Activated naive CD8-positive, alpha-beta T cell treated with anti-CD3 and anti-CD28 coated beads, Interleukin-2, amount 10 ng/mL, durations not matched to agents 7 days and 5 days (primary cell): ENCODE results near the gene STAP2. TPM values are rescaled to one million over a fixed set of nuclear protein-coding genes. Genes with fewer than 3 reads are reported as not detected.

Experiments used
- ATAC-seq: fragments of 150-1000 bp; cut with Tn5 transposase; one replicate; pipeline ENCODE4 v1.10.0; 2021; ENCODE audit warnings: low read depth, moderate library complexity
- POLR2A ChIA-PET: fragments of 350-600 bp; sonication (Branson Sonifier 250); formaldehyde crosslinking; loops from one replicate; lab custom pipeline; 2021; ENCODE audit warnings: antibody characterized with exemption; lab: Charles Lee
- DNase-seq: peaks from one replicate; pipeline ENCODE4 v3.0.0; 2021
- H3K27ac Mint-ChIP-seq: one replicate; pipeline ENCODE4 v1.8.0; 2022; ENCODE audit warnings: mild to moderate bottlenecking, mixed read lengths
- H3K27me3 Mint-ChIP-seq: one replicate; pipeline ENCODE4 v1.8.0; 2022; ENCODE audit warnings: mild to moderate bottlenecking, moderate library complexity, mixed read lengths
- H3K36me3 Mint-ChIP-seq: one replicate; pipeline ENCODE4 v1.8.0; 2021; ENCODE audit warnings: mild to moderate bottlenecking, mixed read lengths
- H3K4me1 Mint-ChIP-seq: one replicate; pipeline ENCODE4 v1.8.0; 2021; ENCODE audit warnings: mixed read lengths
- H3K4me3 Mint-ChIP-seq: one replicate; pipeline ENCODE4 v1.8.0; 2022; ENCODE audit warnings: mild to moderate bottlenecking, moderate library complexity, mixed read lengths
- H3K9me3 Mint-ChIP-seq: one replicate; pipeline ENCODE4 v1.8.0; 2021; ENCODE audit warnings: mixed read lengths
- total RNA-seq, 2 experiments: library from RNA; stranded (reverse); gene quantifications; one replicate each; pipeline ENCODE4 v1.2.3, GENCODE V29; 2021

The STAP2 gene
- total RNA-seq, 2 experiments from 2014 or later: 8.4 to 8.8 TPM

DNA sequence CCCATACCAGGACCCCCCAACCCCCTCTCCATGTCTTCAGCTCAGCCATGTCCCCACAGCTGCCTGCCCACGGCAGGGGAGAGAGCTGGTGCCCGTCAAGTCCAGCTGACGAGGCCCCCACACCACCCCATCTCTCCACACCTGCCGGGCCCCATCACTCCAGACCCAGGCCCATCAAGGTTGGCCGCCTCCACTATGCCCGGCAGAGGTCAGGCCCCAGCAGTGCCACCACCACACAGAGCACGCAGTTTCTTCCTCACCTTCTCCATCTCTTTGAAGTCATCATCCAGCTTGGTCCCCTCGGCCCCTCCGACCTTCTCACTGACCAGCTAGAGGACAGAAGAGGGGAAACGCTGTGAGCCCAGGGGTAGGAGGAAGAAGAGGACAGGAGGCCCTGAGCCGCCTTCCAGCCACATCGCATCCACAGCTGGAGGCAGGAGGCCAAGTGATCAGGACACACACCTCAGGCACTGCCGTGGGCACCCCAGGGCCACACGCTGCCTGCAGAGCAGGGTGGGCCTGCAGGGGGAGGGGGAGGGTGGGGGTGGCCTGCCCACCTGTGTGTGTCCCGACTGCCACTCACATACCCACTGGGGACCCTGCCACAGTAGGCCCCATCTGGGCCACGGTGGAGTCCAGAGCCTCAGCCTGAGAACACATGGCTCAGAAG lies 28.2 kb upstream of the STAP2 start:
- no peak overlapping the region for H3K27ac Mint-ChIP-seq
- peaks cover 28% of the 10 kb centered on the region for H3K4me1 Mint-ChIP-seq
- no peaks in the 10 kb centered on the region for H3K27me3 Mint-ChIP-seq
- ATAC-seq (no peak), DNase-seq (peak; percentile 31)
- no peak overlapping the region for H3K4me3 Mint-ChIP-seq
- POLR2A ChIA-PET: interaction anchor here (1.3 to 1.6 kb wide), 2 partner anchors 10 to 33 kb away, joined by 3 to 4 read pairs; partner anchors contain the start of gene SH3GL1
- no peaks in the 10 kb centered on the region for H3K9me3 Mint-ChIP-seq
- H3K36me3 Mint-ChIP-seq: peaks cover 13% of the 10 kb centered on the region

DNA sequence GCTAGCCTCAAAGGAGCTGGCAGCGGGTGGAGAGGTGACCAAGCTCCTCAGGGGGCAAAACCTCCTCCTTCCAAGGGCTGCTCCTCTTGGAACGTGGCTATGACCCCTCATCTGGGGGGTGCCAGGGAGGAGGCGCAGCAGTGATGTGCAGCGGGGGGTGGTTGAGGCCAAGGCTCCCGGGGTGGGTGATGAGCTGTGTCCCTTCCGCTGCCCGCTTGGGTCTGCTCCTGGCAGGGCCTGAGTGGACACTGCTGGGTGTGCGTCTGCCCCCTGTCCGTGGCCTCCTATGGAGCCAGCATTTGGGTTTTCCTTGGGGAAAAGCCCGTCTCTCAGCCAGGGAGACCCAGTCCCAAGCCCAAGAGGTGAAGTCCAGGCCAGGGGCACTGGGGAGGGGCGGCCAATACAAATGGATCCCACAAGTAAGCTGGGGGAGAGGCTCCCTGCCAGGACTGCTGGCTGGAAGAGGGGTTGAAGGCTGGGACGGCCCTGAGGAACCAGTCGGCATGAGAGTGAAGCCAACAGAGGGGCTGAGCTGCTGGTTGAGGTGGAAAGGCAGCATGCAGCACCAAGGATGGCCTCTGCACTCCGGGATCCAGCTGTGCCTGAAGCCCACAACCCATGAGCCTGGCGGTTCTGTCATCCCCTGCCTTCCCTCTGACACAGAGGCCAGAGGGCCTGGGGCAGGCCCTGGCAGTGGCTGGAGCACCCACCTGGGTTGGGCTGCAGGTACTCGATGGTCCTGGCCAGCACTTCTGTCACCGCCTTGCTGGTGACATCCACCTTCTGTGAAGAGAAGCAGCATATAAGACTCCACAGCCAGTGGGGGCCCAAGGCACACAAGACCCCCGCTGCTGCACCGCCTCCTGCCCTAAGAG lies 27.4 kb upstream of the STAP2 start:
- no peak for ATAC-seq

DNA sequence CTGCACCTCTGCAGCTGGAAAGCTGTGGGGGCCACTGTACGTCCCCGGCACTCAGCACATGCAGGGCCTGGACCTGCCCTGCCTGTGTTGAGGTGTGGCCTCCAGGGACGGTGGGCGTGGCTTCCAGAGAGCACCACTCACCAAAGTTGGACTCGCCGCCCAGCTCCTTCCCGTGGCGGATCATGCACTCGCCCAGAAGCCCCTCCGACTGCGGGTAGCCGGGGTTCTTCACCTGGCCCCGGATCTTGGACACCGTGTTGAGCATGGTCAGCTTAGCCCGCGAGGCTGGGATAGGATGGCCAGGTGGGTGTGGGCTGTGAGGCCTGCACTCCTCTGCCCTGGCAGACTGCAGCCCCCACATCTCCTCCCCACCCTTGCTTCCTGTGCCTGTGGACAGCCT lies 26.7 kb upstream of the STAP2 start:
- Mint-ChIP-seq H3K36me3 (peaks cover 13% of the 10 kb centered on the region), H3K4me3 (no peak overlapping the region), H3K4me1 (peaks cover 20% of the 10 kb centered on the region), H3K27me3 (no peaks in the 10 kb centered on the region), H3K27ac (no peak overlapping the region), H3K9me3 (no peaks in the 10 kb centered on the region)
- POLR2A ChIA-PET: interaction anchor here (1.3 kb wide), 1 partner anchor 12 kb away, joined by 3 read pairs; no protein-coding TSS in a partner anchor
- DNase-seq: peak; percentile 31
- no peak for ATAC-seq

More for the DNA sequence above, 27.4 kb upstream of the STAP2 start:
- Mint-ChIP-seq H3K9me3 (no peaks in the 10 kb centered on the region), H3K36me3 (peaks cover 13% of the 10 kb centered on the region), H3K4me3 (no peak overlapping the region), H3K27ac (no peak overlapping the region), H3K27me3 (no peaks in the 10 kb centered on the region), H3K4me1 (peaks cover 25% of the 10 kb centered on the region)
- POLR2A ChIA-PET: interaction anchor here (1.3 to 1.6 kb wide), 2 partner anchors 11 to 34 kb away, joined by 3 to 4 read pairs; partner anchors contain the start of gene SH3GL1
- peak; percentile 27 for DNase-seq

DNA sequence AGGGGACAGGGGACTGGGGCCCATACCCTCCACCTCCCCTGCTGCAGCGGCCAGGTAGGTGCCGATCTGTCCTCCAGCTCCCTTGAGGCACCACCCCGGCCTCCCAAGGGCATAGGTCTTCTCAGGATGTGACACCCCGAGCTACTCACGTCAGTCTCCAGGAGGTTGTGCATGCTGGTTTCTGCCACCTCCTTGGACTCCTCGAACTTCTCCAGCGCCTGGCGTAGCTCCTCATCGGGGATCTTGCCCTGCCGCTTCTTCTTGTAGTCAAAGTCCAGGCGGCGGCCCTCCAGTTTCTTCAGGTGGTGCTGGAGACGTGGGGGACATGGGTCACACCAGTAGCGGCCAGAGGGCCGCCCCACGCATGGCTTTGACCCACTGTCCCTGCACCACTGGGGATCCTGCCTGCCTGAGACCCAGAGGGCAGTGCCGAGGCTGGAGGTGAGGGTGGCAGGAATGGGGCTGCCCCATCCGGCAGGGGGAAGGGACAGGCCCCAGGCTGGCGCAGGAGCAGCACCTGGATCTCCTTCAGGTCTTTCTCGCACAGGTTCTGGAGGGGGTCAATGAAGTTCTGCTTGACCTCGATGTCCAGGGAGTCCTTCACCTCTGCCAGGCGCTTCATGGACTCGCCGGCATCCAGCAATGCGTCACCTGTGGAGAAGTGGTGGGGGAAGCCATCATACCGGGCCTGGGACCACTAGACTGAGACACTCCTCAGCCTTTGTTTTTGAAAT lies 25.1 kb upstream of the STAP2 start:
- no peaks in the 10 kb centered on the region for H3K9me3 Mint-ChIP-seq
- no peak overlapping the region for H3K4me3 Mint-ChIP-seq
- H3K27ac Mint-ChIP-seq: peak overlapping the region; percentile 48
- no peak for ATAC-seq
- peak; percentile 30 for DNase-seq
- POLR2A ChIA-PET: interaction anchor here (1.3 kb wide), 1 partner anchor 21 kb away, joined by 4 read pairs; no protein-coding TSS in a partner anchor
- H3K36me3 Mint-ChIP-seq: peaks cover 13% of the 10 kb centered on the region
- no peaks in the 10 kb centered on the region for H3K27me3 Mint-ChIP-seq
- peaks cover 12% of the 10 kb centered on the region for H3K4me1 Mint-ChIP-seq

DNA sequence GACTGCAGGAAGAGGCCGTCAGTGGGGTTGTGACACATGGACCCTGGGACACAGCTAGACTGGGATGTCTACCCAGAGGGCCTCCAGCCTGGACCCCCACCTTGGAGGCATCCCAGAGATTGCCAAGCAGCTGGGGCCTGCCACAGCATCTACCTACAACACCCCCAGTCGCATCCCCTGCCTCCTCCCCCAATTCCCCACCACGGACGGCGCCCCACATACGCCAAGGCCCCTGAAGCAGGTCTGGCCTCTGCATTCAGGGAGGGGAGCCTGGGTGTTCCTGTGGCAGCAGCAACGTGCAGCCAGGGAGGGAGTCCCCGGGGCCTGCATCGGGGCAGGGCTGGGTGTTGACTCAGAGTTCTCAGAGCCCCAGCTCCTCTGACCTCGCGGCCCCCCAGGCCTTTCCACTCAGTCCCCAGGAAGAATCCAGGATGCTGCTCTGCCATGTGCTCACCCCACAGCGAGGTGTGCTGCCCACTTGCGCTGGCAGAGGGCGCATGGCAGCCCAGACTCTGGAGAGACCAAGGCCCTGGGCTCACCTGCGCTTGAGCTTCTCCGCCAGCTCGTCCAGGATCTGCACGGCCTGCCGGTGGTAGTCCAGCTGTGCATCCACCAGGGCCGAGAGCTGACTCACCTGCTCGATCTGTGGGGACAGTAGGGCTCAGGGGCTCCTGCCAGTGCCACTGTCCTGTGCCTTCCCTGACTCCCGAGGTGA lies 24.4 kb upstream of the STAP2 start:
- H3K27ac Mint-ChIP-seq: no peak overlapping the region
- H3K9me3 Mint-ChIP-seq: no peaks in the 10 kb centered on the region
- no peaks in the 10 kb centered on the region for H3K27me3 Mint-ChIP-seq
- POLR2A ChIA-PET: interaction anchor here (1.2 to 1.4 kb wide), 3 partner anchors 11 to 20 kb away, joined by 3 to 6 read pairs (median 4); partner anchors contain the start of gene MPND
- no peak for ATAC-seq
- H3K4me3 Mint-ChIP-seq: no peak overlapping the region
- H3K36me3 Mint-ChIP-seq: peaks cover 13% of the 10 kb centered on the region
- no peak for DNase-seq
- peaks cover 7% of the 10 kb centered on the region for H3K4me1 Mint-ChIP-seq

DNA sequence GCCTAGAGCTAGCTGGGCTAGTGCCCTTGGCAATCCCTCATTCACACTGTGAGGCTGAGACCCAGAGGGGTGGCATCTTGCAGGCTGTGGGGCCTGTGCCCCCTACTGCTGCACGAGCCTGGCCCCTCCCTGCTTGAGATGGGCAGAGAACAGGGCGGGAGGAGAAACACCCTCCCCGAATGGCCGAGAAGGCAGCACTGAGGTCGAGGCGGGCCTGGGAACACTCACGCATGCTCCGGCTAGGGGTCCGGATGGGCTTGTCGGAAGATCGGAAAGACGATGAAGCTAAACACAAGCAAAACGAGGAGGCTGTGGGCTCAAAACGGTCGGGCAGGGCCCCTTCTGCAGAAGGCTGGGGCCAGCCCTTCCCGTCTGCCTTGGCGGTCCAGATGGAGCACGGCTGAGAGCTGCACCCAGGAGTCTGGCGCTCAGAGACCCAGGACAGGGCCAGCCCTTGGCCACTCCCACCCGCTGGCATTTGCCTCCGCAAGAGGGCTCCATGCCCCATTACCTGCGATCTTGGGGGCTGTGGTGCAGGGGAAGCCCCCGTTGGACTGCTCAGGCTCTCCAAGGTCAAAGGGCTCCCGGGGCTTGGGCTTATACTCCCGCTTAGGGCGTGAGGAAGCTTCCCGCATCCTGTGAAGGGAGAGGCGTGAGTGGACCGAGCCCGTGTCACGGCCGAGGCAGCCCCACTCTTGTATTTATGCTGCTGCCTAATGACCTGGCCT lies 23.6 kb upstream of the STAP2 start:
- no peak overlapping the region for H3K4me3 Mint-ChIP-seq
- H3K27me3 Mint-ChIP-seq: no peaks in the 10 kb centered on the region
- POLR2A ChIA-PET: interaction anchor here (1.0 to 1.4 kb wide), 3 partner anchors 10 to 44 kb away, joined by 3 to 6 read pairs (median 3); partner anchors contain the start of gene MPND
- ATAC-seq (no peak), DNase-seq (no peak)
- peaks cover 11% of the 10 kb centered on the region for H3K36me3 Mint-ChIP-seq
- no peaks in the 10 kb centered on the region for H3K9me3 Mint-ChIP-seq
- no peak overlapping the region for H3K27ac Mint-ChIP-seq
- peaks cover 5% of the 10 kb centered on the region for H3K4me1 Mint-ChIP-seq

DNA sequence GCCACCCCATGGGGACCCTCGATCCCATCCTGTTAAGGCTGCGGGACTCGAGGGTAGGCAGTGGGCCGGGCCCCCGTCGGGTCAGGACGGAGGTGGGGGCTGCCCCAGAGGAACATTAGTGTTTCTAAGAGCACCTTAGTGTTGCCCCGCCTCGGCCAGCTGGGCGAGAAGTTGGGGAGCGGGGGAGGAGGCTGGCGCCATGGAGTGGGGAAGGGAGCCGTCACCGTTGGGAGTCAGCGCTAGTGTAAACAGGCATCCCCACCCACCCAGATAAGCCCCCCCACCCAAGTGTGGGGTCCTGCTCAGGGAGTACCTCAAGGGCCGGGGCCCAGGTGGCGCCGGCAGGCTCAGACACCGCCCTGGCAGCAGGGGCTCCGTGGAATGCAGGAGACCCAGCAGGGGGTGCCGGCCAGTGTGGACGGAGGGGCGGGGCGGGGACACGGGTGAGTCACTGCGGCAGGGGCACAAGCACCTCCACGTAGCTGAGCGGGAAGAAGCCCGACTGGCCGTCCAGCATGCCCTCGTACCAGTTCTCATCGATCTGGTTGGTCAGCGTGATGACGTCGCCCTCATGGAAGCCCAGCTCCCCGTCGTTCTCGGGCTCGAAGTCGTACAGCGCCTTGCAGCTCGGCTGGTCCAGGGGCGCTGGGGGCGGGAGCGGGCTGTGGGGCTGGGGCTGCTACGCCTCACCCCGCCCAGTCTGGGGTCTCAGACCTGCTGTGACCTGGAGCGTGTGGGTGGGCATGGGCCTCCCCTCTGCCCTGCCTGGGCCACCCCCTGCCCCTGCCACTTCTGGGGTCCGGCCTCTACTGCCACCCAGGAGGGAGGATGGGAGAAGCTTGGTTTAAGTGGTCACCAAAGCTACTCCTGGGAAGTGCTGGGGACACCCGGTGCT lies 22.8 kb upstream of the STAP2 start:
- POLR2A ChIA-PET: interaction anchor here (1.0 to 1.4 kb wide), 2 partner anchors 18 to 45 kb away, joined by 3 to 6 read pairs; partner anchors contain the start of gene MPND
- no peaks in the 10 kb centered on the region for H3K9me3 Mint-ChIP-seq
- no peak overlapping the region for H3K27ac Mint-ChIP-seq
- DNase-seq: no peak
- H3K27me3 Mint-ChIP-seq: no peaks in the 10 kb centered on the region
- H3K36me3 Mint-ChIP-seq: peaks cover 6% of the 10 kb centered on the region
- H3K4me1 Mint-ChIP-seq: peaks cover 2% of the 10 kb centered on the region
- H3K4me3 Mint-ChIP-seq: no peak overlapping the region
- ATAC-seq: no peak

DNA sequence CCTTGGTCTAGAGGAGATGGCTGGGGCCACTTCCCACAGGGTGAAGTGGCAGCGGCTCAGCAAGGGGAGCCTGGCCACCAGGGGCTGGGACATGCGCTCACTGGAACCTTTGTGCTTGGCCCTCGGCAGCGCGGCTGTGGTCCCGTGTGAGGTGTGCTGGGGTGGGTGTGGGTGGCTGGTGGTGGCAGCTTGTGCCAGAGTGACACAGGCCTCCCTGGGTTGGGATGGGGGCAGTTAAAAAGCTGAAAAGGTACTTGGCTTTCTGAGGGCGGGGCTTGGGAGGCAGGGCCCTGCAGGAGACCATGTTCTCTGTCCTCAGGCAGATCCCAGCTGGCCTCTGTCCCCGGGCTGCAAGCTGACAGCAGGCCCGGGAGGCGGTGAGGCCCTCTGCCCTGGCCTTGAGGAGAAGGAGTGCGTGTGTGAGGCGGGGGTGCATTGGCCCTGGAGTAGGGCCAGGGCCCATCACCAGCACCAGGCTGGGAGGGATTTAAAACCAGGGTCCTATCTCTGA lies 22.1 kb upstream of the STAP2 start:
- Mint-ChIP-seq H3K9me3 (no peaks in the 10 kb centered on the region), H3K36me3 (peaks cover 6% of the 10 kb centered on the region), H3K4me3 (no peak overlapping the region), H3K4me1 (peaks cover under 1% of the 10 kb centered on the region), H3K27me3 (no peaks in the 10 kb centered on the region), H3K27ac (peak overlapping the region; percentile 12)
- POLR2A ChIA-PET: no interaction called here
- DNase-seq: no peak
- no peak for ATAC-seq

DNA sequence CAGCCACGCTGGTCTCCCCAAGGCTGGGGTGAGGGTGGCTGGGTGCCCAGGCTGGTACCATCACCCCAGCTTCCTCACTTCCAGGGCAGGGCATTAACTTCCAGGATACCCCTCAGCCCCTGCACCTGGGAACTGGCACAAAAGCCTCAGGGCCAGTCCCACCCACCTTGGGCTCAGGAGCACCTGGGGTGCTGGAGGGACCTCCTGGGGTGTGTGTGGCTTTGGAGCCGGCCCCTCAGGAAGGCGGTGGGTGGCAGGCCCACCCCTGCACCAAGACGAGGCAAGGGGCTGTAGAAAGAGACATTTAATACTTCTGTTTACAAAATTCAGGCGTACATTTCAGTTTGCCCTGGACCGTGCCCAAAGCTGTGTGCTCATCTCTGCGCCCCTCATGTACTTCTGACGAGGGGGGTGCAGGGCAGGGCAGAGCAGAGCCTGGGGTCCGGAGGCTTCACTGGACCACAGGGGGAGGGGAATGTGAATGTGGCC lies 21.5 kb upstream of the STAP2 start:
- H3K27ac Mint-ChIP-seq: peak overlapping the region; percentile 12

DNA sequence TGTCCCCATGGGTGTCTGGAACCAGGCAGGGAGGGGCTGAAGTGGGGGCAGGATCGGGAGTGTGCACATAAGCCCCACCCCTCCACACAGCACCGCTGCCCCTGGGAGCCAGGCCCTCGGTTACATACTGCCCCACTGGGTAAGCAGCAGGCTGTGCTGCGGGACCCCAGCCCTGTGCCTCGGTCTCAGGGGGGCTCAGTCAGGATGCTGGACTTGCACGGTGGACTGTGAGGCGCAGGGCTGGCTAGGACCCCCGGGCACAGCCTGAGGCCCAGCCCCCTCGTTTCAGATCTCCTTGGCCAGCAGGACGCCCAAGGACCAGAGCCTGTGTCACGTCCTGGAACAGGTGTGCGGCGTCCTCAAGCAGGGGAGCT lies 21.0 kb upstream of the STAP2 start:
- Mint-ChIP-seq H3K4me3 (no peak overlapping the region), H3K36me3 (peaks cover 5% of the 10 kb centered on the region), H3K4me1 (no peaks in the 10 kb centered on the region), H3K27ac (no peak overlapping the region), H3K9me3 (no peaks in the 10 kb centered on the region), H3K27me3 (no peaks in the 10 kb centered on the region)
- POLR2A ChIA-PET: interaction anchor here (0.9 kb wide), 1 partner anchor 17 kb away, joined by 3 read pairs; no protein-coding TSS in a partner anchor
- ATAC-seq (no peak), DNase-seq (peak; percentile 31)

More for the DNA sequence above, 21.5 kb upstream of the STAP2 start:
- no peaks in the 10 kb centered on the region for H3K9me3 Mint-ChIP-seq
- ATAC-seq (no peak), DNase-seq (no peak)
- H3K4me3 Mint-ChIP-seq: no peak overlapping the region
- H3K36me3 Mint-ChIP-seq: peaks cover 6% of the 10 kb centered on the region
- no peaks in the 10 kb centered on the region for H3K4me1 Mint-ChIP-seq
- H3K27me3 Mint-ChIP-seq: no peaks in the 10 kb centered on the region
- POLR2A ChIA-PET: no interaction called here
